GM23338 (cell line): Measurements from ENCODE around the gene ZNF544. TPM values are rescaled to one million over a fixed set of nuclear protein-coding genes. Genes with fewer than 3 reads are reported as not detected.

Experiments used
- CREB1 ChIP-seq: fragments of 250-450 bp; sonication (Bioruptor Pico); IDR thresholded peaks from 2 replicates; pipeline ENCODE4 v1.5.0; 2020; ENCODE audit warnings: low read depth, mild to moderate bottlenecking, moderate library complexity
- EZH2phosphoT487 ChIP-seq: fragments of 200-600 bp; sonication (generic); IDR thresholded peaks from one replicate; pipeline ENCODE4 v1.8.1; 2018; ENCODE audit warnings: antibody characterized with exemption; ENCODE audit not compliant: unreplicated experiment
- JUNB ChIP-seq: IDR thresholded peaks from one replicate; pipeline ENCODE4 v1.6.1; 2016; ENCODE audit warnings: antibody characterized with exemption; ENCODE audit not compliant: unreplicated experiment
- NANOG ChIP-seq: IDR thresholded peaks from 2 replicates; pipeline ENCODE4 v1.6.1; 2016; ENCODE audit warnings: antibody characterized with exemption, borderline replicate concordance
- STAT1 ChIP-seq: IDR thresholded peaks from one replicate; pipeline ENCODE4 v1.6.1; 2016; ENCODE audit warnings: antibody characterized with exemption; ENCODE audit not compliant: unreplicated experiment
- ZNF462 ChIP-seq: fragments of 250-450 bp; sonication (Bioruptor Pico); IDR thresholded peaks from 2 replicates; pipeline ENCODE4 v1.5.0; 2020; ENCODE audit warnings: mild to moderate bottlenecking, moderate library complexity
- polyA plus RNA-seq: library from polyadenylated mRNA; unstranded; fragments of >200 nt; fragmentation: Nextera tagmentation; extraction: Ambion mirVana; gene quantifications from 2 replicates; pipeline ENCODE4 v1.2.1, GENCODE V29; 2016
- total RNA-seq: library from RNA; depleted of rRNA; stranded (reverse); fragments of >200 nt; shearing (Covaris generic); gene quantifications from 2 replicates; pipeline ENCODE4 v1.2.3, GENCODE V29; 2014
- TF ChIP-seq, protein P1 (sequence below): IDR thresholded peaks from 2 replicates; pipeline ENCODE4 v1.6.1; 2016; ENCODE audit warnings: antibody characterized with exemption
- TF ChIP-seq, protein P2 (sequence below), 2 experiments: fragments of 200-600 bp in 1 of 2; sonication (generic) in 1 of 2; conservative IDR thresholded peaks; 2 replicates each; pipeline versions ENCODE4 v1.5.1 to v1.6.1; 2016 to 2017; ENCODE audit warnings: antibody characterized with exemption in 2 of 2, low read depth in 2 of 2, mild to moderate bottlenecking in 2 of 2, moderate library complexity in 1 of 2

ZNF544 gene
- total and polyA plus RNA-seq, 2 experiments from 2014 or later: 29.4 to 93.9 TPM

DNA sequence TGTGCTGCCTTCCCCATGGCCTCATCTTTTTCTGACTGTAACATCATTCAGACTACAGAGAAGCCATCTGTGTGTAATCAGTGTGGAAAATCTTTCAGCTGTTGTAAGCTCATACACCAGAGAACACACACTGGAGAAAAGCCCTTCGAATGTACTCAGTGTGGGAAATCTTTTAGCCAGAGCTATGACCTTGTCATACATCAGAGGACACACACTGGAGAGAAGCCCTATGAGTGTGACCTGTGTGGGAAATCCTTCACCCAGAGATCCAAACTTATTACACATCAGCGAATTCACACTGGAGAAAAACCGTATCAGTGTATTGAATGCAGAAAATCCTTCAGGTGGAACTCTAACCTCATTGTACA, 32.9 kb downstream of the ZNF544 start (continued):
- no peak for TF ChIP-seq ZNF462 (CRISPR knock-in tag)
- TF ChIP-seq CREB1 (CRISPR knock-in tag): no peak
- TF ChIP-seq, protein P1, sequence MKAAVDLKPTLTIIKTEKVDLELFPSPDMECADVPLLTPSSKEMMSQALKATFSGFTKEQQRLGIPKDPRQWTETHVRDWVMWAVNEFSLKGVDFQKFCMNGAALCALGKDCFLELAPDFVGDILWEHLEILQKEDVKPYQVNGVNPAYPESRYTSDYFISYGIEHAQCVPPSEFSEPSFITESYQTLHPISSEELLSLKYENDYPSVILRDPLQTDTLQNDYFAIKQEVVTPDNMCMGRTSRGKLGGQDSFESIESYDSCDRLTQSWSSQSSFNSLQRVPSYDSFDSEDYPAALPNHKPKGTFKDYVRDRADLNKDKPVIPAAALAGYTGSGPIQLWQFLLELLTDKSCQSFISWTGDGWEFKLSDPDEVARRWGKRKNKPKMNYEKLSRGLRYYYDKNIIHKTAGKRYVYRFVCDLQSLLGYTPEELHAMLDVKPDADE: no peak
- TF ChIP-seq EZH2phosphoT487: no peak
- no peak for TF ChIP-seq NANOG
- TF ChIP-seq STAT1: no peak
- no peak for TF ChIP-seq JUNB
- TF ChIP-seq, protein P2, sequence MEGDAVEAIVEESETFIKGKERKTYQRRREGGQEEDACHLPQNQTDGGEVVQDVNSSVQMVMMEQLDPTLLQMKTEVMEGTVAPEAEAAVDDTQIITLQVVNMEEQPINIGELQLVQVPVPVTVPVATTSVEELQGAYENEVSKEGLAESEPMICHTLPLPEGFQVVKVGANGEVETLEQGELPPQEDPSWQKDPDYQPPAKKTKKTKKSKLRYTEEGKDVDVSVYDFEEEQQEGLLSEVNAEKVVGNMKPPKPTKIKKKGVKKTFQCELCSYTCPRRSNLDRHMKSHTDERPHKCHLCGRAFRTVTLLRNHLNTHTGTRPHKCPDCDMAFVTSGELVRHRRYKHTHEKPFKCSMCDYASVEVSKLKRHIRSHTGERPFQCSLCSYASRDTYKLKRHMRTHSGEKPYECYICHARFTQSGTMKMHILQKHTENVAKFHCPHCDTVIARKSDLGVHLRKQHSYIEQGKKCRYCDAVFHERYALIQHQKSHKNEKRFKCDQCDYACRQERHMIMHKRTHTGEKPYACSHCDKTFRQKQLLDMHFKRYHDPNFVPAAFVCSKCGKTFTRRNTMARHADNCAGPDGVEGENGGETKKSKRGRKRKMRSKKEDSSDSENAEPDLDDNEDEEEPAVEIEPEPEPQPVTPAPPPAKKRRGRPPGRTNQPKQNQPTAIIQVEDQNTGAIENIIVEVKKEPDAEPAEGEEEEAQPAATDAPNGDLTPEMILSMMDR (conservative IDR thresholded peaks at IDR 0.05; ENCODE audit: low read depth in 2 of 2): no peak
